Thyroid gland (tissue), 4 donors: ENCODE data around the gene NTNG1.

Source experiments
- CTCF ChIP-seq, 6 experiments: fragments of 200-600 bp in 3 of 6; fragments of 450-650 bp in 3 of 6; sonication (generic) in 3 of 6; IDR thresholded peaks; one replicate each; pipeline ENCODE4 v1.5.1; 2016 to 2019; ENCODE audit warnings: antibody characterized with exemption in 6 of 6, mild to moderate bottlenecking in 2 of 6, inconsistent platforms in 1 of 6, moderate library complexity in 1 of 6
- POLR2A ChIP-seq, 2 donors: fragments of 450-650 bp; IDR thresholded peaks; one replicate each; pipeline ENCODE4 v1.6.1; 2017; ENCODE audit warnings: antibody characterized with exemption in 2 of 2, mild to moderate bottlenecking in 2 of 2, moderate library complexity in 1 of 2

GRCh38 chr1:107123741-107124140, 17.1 kb upstream of the NTNG1 start:
- no peak for TF ChIP-seq CTCF (IDR thresholded peaks at IDR 0.05)
- no peak for TF ChIP-seq POLR2A (IDR thresholded peaks at IDR 0.05)
